Psoas muscle (tissue), 8 donors: ENCODE data around the gene TTC1. TPM values are rescaled to one million over a fixed set of nuclear protein-coding genes. Genes with fewer than 3 reads are reported as not detected.

Experiments
- ATAC-seq, 4 donors: fragments of 200-7000 bp; cut with Tn5 transposase; one replicate each; pipeline ENCODE4 v1.9.1; 2020; ENCODE audit warnings: moderate library complexity in 3 of 4, mild to moderate bottlenecking in 2 of 4
- DNase-seq, 2 donors: peaks; one replicate each; pipeline ENCODE4 v3.0.0-alpha.2; 2020
- H3K27ac ChIP-seq: fragments of 200-600 bp; one replicate; pipeline ENCODE4 v1.8.0; 2022
- H3K27me3 ChIP-seq, 3 donors: fragments of 200-600 bp in 1 of 3; one replicate each; pipeline versions ENCODE4 v1.6.1 to v1.8.0; 2013 to 2022; ENCODE audit warnings: low read length in 2 of 3, mild to moderate bottlenecking in 2 of 3, moderate library complexity in 1 of 3; ENCODE audit not compliant: insufficient read depth in 3 of 3
- H3K36me3 ChIP-seq, 2 donors: fragments of 200-600 bp in 1 of 2; one replicate each; pipeline versions ENCODE4 v1.6.1 to v1.8.0; 2013 to 2022; ENCODE audit warnings: low read depth in 1 of 2, mild to moderate bottlenecking in 1 of 2, moderate library complexity in 1 of 2; ENCODE audit not compliant: insufficient read depth in 1 of 2
- H3K4me1 ChIP-seq: fragments of 200-600 bp; one replicate; pipeline ENCODE4 v1.8.0; 2022
- H3K4me3 ChIP-seq: fragments of 200-600 bp; one replicate; pipeline ENCODE4 v1.8.0; 2022; ENCODE audit warnings: mild to moderate bottlenecking
- H3K9me3 ChIP-seq: fragments of 200-600 bp; one replicate; pipeline ENCODE4 v1.8.0; 2022
- CTCF ChIP-seq: fragments of 200-600 bp; IDR thresholded peaks from one replicate; pipeline ENCODE4 v1.8.0; 2022; ENCODE audit warnings: antibody characterized with exemption
- WGBS, 3 donors: extraction: QIAGEN DNeasy Blood & Tissue Kit; methylation state at CpG; one replicate each; pipeline versions ENCODE4 v1.1.6 to v1.1.7; 2013; 5-methylcytosine and 5-hydroxymethylcytosine counted together
- intact Hi-C, 2 donors: fragments of 100-400 bp; cut with DNase I; formaldehyde crosslinking; loops; one replicate each; pipeline versions ENCODE4 v1.11.0 to v1.14.2; 2022
- polyA plus RNA-seq, 3 donors: library from polyadenylated mRNA; stranded (reverse); fragments of 200-250 nt; gene quantifications; one replicate each; pipeline ENCODE4 v1.2.3, GENCODE V29; 2013
- total RNA-seq, 4 donors: library from RNA; stranded (reverse); fragmentation: NEBNext Ultra II Directional in 2 of 4; extraction: Animal tissue kit (Norgen Biotek cat#: 25700) in 2 of 4; gene quantifications; one replicate each; pipeline versions ENCODE4 v1.2.1 to v1.2.4, GENCODE V29; 2021 to 2023
- donor health status: healthy with polysubstance abuse.
- donor health status: DM: no; HTN: no; CAD: no; lungs with moderate emphysema.
- donor health status: Bipolar disorder and iron deficiency.
- donor health status: healthy.
- donor health status: DM: yes; HTN: yes; CAD: no.
- donor health status: DM: no; HTN: no; CAD: no.
- donor health status: DM: no; HTN: no; CAD: no.
- donor health status: DM: yes; HTN: yes; CAD: no.

The TTC1 gene
- total and polyA plus RNA-seq, 7 donors = 55.2 to 181 (median 64.3) TPM

GRCh38 chr5:160088805-160089204 lies 79.9 kb downstream of the TTC1 start:
- ATAC-seq = no peak
- TF ChIP-seq CTCF = no peak

GRCh38 chr5:160089531-160089930 lies 80.6 kb downstream of the TTC1 start:
- DNase-seq (no peak), ATAC-seq (no peak)
- H3K4me1 ChIP-seq = no peaks in the 10 kb centered on the region
- no peak overlapping the region for H3K27ac ChIP-seq
- no peaks in the 10 kb centered on the region for H3K9me3 ChIP-seq
- TF ChIP-seq CTCF = no peak
- WGBS, 3 donors = 84 to 92% (median 84%) methylated on average over 2 of the region's 2 CpGs
- H3K36me3 ChIP-seq = peaks cover 10 to 25% of the 10 kb centered on the region in 2 donors
- H3K27me3 ChIP-seq = no peaks in the 10 kb centered on the region
- intact Hi-C loops = loop anchor here in 1 of 2 donors (10.0 kb wide), 1 partner anchor 55 kb away; no protein-coding TSS in a partner anchor
- H3K4me3 ChIP-seq = no peak overlapping the region

More at GRCh38 chr5:160088805-160089204, 79.9 kb downstream of the TTC1 start:
- no peaks in the 10 kb centered on the region for H3K27me3 ChIP-seq
- DNase-seq = no peak
- 71 to 83% (median 82%) methylated on average over 1 of the region's 1 CpG for WGBS, 3 donors
- H3K4me1 ChIP-seq = no peaks in the 10 kb centered on the region
- H3K9me3 ChIP-seq = no peaks in the 10 kb centered on the region
- intact Hi-C loops = loop anchor here in 1 of 2 donors (10.0 kb wide), 1 partner anchor 54 kb away; no protein-coding TSS in a partner anchor
- H3K36me3 ChIP-seq = peaks cover 10 to 21% of the 10 kb centered on the region in 2 donors
- H3K4me3 ChIP-seq = no peak overlapping the region
- H3K27ac ChIP-seq = no peak overlapping the region

- Histone ChIP-seq H3K27ac (no peak overlapping the region), H3K4me3 (no peak overlapping the region), H3K4me1 (no peaks in the 10 kb centered on the region), H3K9me3 (no peaks in the 10 kb centered on the region), H3K36me3 (peaks cover 10 to 25% of the 10 kb centered on the region in 2 donors), H3K27me3 (no peaks in the 10 kb centered on the region)
- ATAC-seq = no peak
- DNase-seq = no peak
- 78 to 94% (median 89%) methylated on average over 1 of the region's 1 CpG for WGBS, 3 donors
- TF ChIP-seq CTCF = no peak
- intact Hi-C loops = no loop called here
Observed at GRCh38 chr5:160090059-160090458, 81.1 kb downstream of the TTC1 start.

- no peak for TF ChIP-seq CTCF
- no peak for ATAC-seq
- Histone ChIP-seq H3K27me3 (no peaks in the 10 kb centered on the region), H3K4me1 (no peaks in the 10 kb centered on the region), H3K36me3 (peaks cover 10 to 34% of the 10 kb centered on the region in 2 donors), H3K27ac (no peak overlapping the region), H3K4me3 (no peak overlapping the region), H3K9me3 (no peaks in the 10 kb centered on the region)
- intact Hi-C loops = no loop called here
- DNase-seq = no peak
- 82 to 83% (median 83%) methylated on average over 7 of the region's 7 CpGs for WGBS, 3 donors
Observed at GRCh38 chr5:160092514-160092913, 83.6 kb downstream of the TTC1 start.
